ENCODE results near the gene PDZD4.

Gene PDZD4

DNA sequence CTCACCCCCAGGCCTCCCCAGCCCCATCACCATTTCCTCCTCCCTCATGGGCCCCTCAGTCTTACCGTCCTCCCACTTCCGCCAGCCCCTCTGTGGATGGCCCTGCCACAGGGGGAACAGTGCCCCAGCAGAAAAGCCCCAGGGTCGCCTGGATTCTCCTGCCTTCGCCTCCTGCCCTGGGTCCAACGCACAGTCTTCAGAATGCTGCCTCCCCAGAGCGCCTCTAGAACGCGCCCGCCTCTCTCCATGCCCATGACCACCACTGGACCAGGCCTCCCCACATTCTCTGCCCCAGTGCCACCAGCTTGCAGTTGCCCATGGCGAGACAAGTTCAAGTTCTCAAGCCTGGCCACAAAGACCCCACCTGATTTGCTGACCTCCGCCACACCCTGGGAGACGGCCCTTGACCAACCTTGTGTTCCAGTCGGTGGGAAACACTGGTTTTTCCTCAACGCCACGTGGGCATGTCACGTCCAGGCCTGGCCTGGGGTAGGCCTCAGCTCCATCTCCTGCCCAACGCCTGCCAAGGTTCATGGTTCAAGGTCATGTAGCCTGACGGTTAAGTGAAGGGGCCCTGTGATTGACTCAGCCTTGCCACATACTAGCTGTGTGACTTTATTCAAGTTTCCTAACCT lies 66.9 kb downstream of the PDZD4 start:
- TF ChIP-seq, protein P1, sequence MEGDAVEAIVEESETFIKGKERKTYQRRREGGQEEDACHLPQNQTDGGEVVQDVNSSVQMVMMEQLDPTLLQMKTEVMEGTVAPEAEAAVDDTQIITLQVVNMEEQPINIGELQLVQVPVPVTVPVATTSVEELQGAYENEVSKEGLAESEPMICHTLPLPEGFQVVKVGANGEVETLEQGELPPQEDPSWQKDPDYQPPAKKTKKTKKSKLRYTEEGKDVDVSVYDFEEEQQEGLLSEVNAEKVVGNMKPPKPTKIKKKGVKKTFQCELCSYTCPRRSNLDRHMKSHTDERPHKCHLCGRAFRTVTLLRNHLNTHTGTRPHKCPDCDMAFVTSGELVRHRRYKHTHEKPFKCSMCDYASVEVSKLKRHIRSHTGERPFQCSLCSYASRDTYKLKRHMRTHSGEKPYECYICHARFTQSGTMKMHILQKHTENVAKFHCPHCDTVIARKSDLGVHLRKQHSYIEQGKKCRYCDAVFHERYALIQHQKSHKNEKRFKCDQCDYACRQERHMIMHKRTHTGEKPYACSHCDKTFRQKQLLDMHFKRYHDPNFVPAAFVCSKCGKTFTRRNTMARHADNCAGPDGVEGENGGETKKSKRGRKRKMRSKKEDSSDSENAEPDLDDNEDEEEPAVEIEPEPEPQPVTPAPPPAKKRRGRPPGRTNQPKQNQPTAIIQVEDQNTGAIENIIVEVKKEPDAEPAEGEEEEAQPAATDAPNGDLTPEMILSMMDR (conservative IDR thresholded peaks at IDR 0.05; ENCODE audit: low read depth), result no peak
- ChIA-PET CTCF (interaction anchor here (0.5 to 1.8 kb wide), 5 partner anchors 121 to 912 kb away, joined by 3 to 5 read pairs (median 3); no protein-coding TSS in a partner anchor), POLR2A (ENCODE audit: low non-redundant PET) (no interaction called here)
- H3K27ac ChIP-seq, result no peak overlapping the region
- no peak for DNase-seq (ENCODE audit: low spot score)

DNA sequence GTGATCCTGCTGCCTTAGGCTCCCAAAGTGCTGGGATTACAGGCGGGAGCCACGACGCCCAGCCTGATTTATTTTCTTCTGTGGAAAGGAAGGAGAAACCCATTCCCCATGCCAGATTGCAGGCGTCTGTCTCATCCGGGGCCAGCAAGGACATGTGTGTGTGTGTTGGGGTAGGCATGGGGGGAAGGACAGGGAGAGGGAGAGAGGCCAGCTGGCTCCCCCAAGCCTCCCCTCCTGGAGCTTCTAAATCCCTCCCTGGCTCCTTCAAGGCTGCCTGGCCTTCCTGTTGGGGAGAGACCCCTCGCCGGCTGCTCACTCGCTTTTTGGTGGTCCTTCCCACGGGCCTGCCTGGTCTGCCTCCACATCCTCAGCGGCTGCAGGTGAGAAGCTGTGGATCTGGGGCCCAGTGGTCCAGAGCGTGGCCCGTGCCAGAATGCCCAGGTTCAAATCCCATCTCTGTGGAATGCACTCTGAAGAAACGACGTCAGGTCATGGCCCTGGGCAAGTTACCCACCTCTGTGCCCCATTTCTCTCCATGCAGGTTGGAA lies 67.6 kb downstream of the PDZD4 start:
- TF ChIP-seq, protein P1 (conservative IDR thresholded peaks at IDR 0.05; ENCODE audit: low read depth), result no peak
- no peak for DNase-seq (ENCODE audit: low spot score)
- ChIA-PET POLR2A (ENCODE audit: low non-redundant PET) (no interaction called here), CTCF (interaction anchor here (1.8 kb wide), 1 partner anchor 159 kb away, joined by 5 read pairs; no protein-coding TSS in a partner anchor)
- no peak overlapping the region for H3K27ac ChIP-seq

DNA sequence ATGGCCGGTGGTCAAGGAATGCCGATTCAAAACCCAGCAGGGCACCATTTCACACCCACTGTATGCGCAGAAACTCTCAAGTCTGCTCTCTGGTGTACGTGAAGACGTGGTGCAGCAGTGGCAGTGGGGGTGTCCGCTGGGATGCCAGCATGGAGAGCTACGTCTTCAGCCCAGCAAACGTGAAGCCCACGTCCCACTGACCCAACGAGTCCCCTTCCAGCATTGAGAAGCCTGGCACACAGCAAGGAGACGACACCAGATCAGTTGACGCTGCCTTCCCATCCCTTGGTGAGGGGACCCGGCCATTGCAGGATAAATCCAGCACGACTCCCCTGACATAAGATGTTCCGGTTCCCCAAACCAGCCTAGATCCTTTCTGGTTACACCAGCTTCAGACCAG lies 68.5 kb downstream of the PDZD4 start:
- CTCF ChIA-PET, result no interaction called here
- POLR2A ChIA-PET (ENCODE audit: low non-redundant PET), result interaction anchor here (0.6 kb wide), 1 partner anchor 246 kb away, joined by 3 read pairs; no protein-coding TSS in a partner anchor
- DNase-seq (ENCODE audit: low spot score), result no peak
- H3K27ac ChIP-seq, result no peak overlapping the region
- TF ChIP-seq, protein P1 (conservative IDR thresholded peaks at IDR 0.05; ENCODE audit: low read depth), result no peak

DNA sequence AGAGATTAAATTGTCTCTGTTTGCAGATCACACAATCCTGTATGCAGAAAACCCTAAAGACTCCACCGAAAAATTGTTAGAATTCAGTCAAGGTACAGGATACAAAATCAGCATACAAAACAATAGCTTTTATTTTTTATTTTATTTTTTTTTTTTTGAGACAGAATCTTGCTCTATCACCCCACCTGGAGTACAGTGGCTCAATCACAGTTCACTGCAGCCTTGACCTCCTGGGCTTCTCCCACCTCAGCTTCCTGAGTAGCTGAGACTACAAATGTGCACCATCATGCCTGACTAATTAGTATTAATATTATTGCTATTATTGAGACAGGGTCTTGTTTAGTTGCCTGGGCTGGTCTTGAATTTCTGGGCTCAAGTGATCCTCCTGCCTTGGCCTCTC lies 75.2 kb downstream of the PDZD4 start:
- H3K27ac ChIP-seq, result no peak overlapping the region
- ChIA-PET POLR2A (ENCODE audit: low non-redundant PET) (no interaction called here), CTCF (interaction anchor here (0.6 kb wide), 1 partner anchor 23 kb away, joined by 3 read pairs; no protein-coding TSS in a partner anchor)
- DNase-seq (ENCODE audit: low spot score), result no peak
- TF ChIP-seq, protein P1 (conservative IDR thresholded peaks at IDR 0.05; ENCODE audit: low read depth), result no peak

Measured in RWPE1 (cell line).